HG03521 (cell line): ENCODE measurements around the gene EPB41.
"Not testable (repeated sequence)": the region's sequence is repeated elsewhere in the genome, so short reads cannot be mapped to it uniquely, and the experiment has no call there.

Source experiments
- ATAC-seq: cut with Tn5 transposase; IDR thresholded peaks from one replicate; pipeline ENCODE4 v1.9.1; 2021; ENCODE audit warnings: mild to moderate bottlenecking, moderate library complexity; ENCODE audit not compliant: unreplicated experiment

The EPB41 gene

DNA sequence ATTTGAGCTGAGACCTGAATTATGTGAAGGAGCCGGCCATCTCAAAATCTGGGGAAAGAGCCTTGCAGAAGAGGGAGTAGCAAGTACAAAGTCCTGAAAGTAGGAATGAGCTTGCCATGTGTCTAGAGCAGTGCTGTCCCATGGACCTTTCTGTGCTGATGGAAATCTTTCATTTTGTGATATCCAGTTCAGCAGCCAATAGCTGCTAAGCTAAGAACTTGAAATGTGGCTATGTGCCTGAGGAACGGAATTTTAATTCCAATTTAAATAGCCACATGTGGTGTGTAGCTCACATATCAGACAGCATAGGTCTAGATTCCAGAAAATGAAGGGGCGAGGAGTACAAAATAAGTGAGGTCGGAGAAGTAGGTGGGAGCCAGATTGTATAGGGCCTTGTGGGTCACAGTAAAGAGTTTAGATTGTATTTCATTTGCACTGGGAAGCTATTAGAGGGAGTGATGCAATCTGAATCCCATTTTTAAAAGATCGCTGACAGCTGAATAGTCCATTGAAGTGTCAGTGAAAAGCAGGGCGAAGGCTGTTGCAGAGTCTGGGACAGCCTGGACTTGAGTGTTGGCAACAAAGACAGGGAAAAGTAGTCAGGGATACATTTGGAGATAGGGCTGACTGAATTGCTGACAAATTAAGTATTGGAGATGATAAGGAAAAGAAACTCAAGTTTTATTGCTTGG, 129.1 kb downstream of the EPB41 start:
- ATAC-seq = no peak

DNA sequence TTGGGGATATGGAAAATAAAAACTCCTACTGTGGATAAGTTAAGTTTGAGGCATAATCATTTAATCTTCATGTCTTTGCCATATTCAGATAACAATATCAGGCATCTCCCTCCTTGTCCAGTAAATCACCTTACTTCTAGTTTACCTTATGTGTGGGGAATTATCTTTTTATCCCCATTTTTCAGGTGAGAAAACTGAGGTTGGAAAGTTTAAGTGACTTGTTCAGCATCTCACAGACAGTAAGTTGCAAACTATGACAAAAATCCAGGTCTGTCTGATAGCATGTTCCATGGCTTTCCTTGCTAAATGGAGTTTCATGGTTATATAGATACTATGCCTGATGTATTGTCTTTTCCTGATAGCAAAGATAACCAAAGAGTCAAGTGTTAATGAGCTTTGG, 129.6 kb downstream of the EPB41 start:
- no peak for ATAC-seq

DNA sequence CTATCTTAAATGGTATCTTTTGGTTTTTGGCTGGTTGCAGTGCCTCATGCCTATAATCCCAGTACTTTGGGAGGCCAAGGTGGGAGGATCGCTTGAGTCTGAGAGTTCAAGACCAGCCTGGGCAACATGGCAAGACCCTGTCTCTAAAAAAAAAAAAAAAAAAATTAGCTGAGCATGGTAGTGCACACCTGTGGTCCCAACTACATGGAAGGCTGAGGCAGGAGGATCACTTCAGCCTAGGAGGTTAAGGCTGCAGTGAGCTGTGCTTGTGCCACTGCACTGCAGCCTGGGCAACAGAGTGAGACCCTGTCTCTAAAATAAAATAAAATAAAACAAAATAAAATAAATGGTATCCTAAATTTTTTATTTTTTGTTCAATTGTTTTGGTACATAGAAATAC, 131.3 kb downstream of the EPB41 start:
- not testable (repeated sequence) for ATAC-seq

DNA sequence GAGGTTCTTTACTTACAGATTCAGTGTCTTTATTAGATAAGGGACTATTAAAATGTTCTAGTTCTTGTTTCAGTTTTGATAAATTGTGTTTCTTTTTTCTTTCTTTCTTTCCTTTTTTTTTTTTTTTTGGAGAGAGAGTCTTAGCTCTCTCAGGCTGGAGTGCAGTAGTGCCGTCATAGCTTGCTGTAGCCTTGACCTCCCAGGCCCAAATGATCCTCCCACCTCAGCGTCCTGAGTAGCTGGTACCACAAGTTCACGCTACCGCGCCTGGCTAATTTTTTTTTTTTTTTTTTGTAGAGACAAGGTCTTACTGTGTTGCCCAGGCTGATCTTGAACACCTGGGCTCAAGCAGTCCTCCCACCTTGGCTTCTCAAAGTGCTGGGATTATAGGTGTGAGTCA, 132.8 kb downstream of the EPB41 start:
- ATAC-seq = no peak

DNA sequence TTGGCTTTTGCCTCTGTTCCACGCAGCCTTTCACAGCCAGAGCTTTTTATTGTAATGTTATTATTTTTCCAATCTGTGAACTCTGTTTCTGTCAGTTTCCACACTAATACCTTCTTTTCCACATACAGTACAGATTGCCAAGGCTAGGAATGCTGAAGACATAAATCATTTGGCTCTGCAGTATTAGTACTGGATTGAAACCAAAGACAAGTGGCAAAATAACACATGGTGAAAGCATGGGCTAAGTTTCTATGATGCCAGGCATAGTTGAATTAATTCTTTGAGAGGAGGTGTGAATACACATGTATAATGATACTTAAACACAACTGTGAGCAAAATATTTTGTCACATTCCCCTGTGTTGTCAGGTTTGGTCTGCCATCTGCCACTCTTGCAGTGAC, 135.8 kb downstream of the EPB41 start:
- no peak for ATAC-seq

DNA sequence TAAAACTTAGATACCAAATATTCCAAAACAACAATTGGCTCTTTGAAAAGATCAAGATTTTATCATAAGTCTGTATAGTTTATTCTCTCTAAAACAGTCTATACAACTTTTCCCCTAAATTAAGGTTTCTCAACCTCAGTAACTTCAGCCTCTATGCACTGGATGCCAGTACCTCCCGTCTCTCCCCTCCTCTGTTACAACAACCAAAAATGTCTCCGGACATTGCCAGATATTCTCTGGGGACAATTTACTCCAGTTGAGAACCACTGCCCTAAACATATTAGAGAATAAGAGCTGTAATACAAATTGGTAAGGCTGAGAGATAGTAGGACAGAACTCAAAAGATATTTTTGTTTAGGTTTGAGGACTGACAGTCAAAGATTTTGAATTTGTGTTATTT, 137.7 kb downstream of the EPB41 start:
- ATAC-seq = no peak

DNA sequence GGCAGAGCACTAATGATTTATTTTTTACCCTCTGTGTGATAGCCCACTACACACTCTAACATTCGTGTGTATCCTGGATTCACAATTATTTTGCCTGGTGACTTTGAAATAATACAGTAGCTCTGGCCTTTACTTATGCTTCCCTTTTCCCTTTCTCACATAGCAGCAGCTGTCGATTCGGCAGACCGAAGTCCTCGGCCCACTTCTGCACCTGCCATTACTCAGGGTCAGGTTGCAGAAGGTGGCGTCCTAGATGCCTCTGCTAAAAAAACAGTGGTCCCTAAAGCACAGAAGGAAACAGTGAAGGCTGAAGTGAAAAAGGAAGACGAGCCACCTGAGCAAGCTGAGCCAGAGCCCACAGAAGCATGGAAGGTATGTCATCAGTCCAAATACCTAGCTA, 138.6 kb downstream of the EPB41 start:
- no peak for ATAC-seq

DNA sequence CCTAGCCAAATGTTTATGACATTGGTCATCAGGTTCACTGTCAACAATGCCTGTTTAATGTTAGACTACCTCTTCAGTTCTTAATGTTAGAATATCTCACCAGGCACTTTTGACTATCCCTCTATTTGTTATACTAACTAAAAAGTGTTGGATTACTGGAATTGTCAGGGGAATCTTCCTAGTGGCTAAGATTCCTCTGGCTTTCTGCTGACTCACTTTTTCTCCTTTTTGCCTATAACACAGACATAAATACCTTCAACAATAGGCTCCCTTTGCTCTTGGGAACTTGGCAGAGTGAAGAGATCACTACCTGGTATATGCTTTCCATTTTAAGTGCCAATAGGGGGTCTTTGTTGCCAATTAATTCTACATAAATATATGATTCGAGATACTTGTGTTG, 140.8 kb downstream of the EPB41 start:
- no peak for ATAC-seq

DNA sequence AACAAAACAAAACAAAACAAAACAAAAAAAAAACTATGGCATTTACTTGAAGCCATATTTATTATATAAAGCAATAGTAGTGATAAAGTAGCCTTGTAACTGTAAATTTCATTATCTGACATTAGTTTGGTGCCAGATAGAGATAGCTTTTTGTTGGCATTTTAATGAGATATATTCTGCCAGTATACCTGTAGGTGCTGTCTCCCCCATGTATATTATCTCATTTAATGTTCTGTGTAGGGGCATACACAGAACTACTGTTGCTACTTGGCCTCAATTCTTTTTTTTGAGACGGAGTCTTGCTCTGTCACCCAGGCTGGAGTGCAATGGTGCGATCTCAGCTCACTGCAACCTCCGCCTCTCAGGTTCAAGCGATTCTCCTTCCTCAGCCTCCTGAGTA, 141.9 kb downstream of the EPB41 start:
- ATAC-seq = no peak

DNA sequence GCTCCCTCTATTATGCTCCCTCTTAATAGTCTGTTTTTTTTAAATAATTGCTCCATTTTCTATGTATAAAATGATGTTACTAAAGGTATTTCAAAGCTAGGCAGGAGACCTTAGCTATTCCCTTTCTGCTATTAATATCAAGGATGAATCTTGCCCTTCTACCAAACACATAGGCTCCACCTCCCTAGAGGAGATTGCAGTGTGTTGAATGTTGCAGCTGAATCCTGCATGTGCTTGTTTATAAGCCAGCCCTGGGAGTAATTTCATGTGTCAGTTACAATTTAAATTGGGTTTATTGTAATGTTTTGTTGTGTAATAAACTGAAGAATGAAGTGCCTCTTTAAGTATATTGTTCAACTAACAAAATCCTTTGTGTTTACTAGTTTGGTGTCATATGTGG, 143.3 kb downstream of the EPB41 start:
- ATAC-seq = no peak

DNA sequence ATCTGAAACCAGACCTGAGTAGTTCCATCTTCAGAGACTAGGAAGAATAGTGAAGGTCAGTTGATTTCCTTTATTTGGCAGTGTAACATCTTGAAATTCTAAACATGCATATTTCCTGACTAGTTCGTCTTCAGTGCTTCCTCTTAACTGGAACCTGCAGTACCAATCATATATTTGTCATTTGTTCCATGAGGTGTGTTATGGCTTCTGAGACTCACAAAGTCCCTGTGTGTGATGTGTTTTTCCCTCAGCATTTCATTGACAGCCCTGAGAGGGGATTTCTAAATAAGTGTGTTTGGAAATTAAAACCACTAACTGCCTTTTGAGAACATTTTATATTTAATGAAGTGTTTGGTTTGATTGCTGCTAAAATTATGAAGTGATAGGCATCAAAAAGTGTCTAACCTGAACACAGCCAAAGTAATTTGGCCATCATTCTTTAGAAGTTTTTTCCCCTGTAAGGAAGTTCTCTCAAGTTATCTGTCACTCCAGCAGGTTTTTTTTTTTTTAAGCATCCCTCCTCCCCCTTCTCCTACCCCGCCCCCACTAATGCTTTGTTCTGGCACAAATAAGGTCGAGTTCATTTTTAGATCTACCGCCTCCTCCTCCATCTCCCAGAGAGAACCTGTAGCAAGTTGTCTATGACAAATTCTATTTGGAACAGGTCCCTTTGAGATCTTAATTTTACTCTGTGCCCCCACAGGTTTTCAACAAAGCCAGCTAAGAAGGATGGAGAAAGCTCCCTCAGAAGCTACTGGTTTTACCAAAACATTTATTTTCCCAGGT, 148.0 kb downstream of the EPB41 start:
- ATAC-seq = no peak

DNA sequence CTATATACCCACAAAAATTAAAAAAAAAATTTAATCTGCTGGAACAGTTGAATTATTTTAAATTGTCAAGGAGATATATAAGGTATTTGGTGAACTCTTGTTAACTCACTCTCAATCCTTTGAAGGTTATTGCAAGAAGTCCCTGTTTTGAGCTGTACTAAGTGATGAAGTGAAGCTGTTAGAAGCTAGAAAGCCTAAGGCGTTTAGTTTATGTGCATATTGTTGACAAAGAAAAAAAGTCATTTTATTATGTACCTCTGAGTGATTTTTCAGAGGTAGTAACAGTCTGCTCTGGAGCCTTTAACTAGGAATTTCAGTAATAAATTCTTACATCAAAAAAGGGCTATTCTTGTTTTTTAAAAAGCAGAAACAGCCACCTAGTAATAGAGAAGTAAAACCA, 149.7 kb downstream of the EPB41 start:
- ATAC-seq = no peak

DNA sequence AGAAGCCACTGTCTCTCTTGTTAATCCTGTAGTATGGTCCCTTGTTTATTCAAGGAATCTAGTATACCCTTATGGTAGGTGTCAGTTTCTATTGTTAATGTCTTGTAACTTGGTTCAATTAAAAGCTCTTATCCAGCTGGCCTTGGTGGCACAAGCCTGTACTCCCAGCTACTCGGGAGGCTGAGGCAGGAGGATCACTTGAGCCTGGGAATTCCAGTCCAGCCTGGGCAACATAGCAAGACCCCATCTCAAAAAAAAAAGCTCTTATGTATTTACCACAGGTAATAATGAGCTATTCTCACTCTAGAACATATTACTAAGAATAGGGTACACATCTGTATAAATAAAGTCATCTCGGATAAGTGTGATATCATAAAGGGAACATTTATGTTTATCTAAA, 162.8 kb downstream of the EPB41 start:
- ATAC-seq = no peak

DNA sequence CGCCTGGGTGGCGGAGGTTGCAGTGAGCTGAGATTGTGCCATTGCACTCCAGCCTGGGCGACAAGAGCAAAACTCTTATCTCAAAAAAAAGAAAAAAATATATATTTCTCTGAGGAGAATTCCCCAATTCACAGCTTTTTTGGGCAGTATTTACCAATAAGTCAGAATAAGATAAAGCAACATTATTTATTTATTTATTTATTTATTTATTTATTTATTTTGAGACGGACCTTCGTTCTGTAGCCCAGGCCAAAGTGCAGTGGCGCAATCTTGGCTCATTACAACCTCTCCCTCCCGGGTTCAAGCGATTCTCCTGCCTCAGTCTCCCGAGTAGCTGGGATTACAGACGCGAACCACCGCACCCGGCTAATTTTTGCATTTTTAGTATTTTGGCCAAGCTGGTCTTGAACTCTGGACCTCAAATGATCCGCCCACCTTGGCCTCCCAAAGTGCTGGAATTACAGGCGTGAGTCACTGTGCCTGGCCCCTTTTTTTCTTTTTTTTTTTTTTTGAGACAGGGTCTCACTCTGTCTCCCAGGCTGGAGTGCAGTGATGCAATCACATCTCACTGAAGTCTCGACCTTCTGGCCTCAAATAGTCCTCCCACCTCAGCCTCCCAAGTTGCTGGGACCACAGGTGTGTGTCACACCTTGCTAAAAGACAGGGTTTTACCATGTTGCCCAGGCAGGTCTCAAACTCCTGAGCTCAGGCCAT, 165.7 kb downstream of the EPB41 start:
- not testable (repeated sequence) for ATAC-seq

DNA sequence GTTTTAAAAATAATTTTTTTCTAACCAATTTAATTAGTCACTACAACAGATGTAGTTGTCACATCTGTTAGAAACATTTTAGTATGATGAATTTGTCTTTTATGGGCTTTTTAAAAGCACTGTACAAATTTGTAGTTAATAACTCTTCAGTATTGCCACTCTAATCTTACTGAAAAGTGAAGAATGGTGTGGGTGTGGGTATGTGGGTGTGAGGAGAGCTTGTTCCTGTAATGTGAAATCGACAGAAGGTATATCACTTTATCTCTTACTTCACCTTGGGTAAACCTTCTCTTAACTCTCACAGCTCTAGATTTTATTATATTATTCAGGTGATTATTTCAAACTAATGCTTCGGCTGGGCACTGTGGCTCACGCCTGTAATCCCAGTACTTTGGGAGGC, 166.8 kb downstream of the EPB41 start:
- no peak for ATAC-seq

DNA sequence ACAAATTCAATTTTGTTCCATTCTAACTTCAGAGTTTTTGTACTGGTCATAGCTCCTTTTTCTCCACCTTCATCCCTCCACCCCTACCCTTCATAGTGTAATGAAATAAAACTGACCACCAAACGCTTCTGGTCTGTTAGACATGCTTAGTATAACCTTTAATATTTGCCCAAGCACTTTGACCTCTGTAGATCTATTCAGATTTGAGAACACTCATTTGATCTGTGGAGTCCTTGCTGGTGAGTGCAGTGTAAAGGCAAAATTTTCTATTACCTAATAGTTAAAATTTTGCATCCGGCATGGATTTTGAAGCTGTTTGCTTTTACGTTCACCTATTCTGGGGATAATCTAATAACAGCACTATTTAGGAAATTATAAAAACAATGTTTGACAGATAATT, 168.2 kb downstream of the EPB41 start:
- no peak for ATAC-seq

DNA sequence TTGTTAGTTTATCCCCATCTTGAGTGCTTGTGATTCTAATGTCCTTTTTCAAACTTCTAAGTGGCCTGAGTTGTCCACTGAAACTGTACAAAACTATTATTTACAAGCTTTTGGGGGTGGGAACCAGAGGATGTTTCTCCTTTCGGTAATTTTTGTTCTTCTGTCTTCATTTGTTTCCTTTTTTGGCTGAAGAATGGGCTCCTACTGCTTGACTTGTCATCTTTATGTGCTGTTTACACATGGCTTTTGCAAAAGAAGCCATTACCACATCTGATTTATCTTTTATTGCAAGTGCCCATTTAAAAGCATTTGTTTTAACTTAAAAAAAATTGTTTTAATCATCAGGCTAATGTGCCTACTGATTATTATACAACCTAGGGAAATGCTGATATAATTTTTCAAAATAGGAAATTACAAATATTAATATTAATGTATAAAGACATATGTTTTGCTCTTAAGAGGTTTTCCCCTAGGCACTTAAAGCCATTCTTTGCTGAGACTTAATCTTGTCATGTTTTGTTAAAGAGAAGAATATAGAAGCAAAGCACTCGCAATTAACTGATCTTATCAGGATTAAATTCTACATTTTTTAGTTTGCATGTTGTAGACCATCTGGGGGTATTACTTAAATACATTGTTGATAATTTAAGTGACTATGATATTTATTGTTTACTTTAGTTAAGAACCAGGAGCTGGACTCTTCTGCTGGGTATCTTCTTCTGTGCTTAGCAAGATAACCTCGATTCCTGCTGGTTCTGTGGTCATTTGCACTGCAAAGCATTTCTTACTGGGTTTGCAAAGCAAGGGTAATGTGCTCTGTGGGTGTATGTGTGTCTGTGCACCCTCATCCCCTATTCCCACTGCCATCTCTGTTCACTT, 169.2 kb downstream of the EPB41 start:
- no peak for ATAC-seq

DNA sequence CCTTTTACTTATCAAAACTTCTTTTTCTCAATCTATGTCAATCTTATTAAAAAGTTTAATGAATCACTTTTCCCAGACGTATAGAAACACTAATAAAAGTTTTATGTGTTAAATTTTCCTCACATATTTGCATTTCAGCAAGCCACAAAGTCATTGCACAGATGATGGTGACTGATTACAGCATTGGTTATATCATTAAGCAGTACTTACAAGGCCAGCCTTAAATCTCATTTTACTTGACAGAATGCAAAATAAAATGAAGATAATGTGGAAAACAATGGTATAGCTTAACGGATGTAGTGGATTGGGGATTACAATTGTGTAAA, 169.8 kb downstream of the EPB41 start:
- no peak for ATAC-seq

DNA sequence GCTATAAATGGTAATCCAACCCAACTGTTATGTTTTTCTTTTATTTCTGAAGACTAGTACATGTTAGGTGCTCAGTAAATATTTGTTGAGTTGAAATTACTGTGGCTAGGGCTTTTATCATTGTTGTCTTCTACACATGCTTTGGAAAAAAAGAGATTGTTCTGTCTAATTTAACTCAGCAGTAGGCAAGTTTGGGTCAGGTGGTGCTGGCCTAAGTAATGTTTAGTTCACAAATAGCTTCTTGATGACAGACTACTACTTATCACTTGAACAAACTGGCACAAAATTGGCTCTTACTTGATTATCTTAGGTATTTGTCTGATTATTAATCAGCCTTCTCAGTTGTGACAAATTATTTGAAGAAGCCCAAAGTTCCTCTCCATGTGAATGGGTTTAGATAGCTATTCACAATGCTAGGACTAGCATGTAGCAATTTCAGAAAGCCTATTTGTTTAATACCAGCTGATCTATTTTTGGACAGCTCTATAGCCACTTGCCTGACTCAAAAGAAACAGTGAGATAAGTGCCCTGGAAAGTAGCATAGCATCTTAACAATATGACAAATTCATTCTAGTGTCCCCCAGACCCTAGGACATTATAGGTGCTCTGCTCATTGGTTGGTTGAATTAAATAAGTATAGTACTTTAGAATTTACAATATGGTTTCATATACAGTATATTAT, 176.7 kb downstream of the EPB41 start:
- ATAC-seq = no peak

DNA sequence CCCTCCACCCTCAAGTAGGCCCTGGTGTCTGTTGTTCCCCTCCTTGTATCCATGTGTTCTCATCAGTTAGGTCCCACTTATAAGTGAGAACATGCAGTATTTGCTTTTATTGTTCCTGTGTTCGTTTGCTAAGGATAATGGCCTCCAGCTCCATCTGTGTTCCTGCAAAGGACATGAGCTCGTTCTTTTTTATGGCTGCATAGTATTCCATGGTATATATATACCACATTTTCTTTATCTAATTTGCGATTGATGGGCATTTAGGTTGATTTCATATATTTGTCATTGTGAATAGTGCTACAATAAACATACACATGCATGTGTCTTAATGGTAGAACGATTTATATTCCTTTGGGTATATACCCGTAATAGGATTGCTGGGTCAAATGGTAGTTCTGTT, 178.3 kb downstream of the EPB41 start:
- ATAC-seq = not testable (repeated sequence)

DNA sequence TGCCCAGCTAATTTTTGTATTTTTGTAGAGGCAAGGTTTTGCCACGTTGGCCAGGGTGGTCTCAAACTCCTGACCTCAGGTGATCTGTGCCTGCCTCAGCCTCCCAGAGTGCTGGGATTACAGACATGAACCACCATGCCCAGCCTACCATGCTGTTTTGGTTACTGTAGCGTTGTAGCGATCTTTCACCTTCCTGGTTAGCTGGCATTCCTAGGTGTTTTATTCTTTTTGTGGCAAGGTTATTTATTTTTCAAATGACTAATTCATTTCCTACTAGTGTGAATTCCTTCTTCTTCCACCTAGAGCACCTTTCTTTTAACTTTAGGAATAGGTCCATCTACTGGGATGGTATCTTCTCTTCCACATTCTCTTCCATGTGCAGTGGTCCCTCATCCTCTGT, 180.1 kb downstream of the EPB41 start:
- ATAC-seq = no peak
